ENCODE results near the gene STARD13.

The STARD13 gene

GRCh38 chr13:33310245-33311038, 24.9 kb upstream of the STARD13 start:
- no peak for DNase-seq (ENCODE audit: low read depth, low spot score)

- DNase-seq (ENCODE audit: low read depth, low spot score), result no peak
Observed at GRCh38 chr13:33308863-33309262, 23.3 kb upstream of the STARD13 start.

- no peak for DNase-seq (ENCODE audit: low read depth, low spot score)
Observed at GRCh38 chr13:33307843-33308242, 22.3 kb upstream of the STARD13 start.

GRCh38 chr13:33303855-33304597, 18.5 kb upstream of the STARD13 start:
- no peak for DNase-seq (ENCODE audit: low read depth, low spot score)

DNA sequence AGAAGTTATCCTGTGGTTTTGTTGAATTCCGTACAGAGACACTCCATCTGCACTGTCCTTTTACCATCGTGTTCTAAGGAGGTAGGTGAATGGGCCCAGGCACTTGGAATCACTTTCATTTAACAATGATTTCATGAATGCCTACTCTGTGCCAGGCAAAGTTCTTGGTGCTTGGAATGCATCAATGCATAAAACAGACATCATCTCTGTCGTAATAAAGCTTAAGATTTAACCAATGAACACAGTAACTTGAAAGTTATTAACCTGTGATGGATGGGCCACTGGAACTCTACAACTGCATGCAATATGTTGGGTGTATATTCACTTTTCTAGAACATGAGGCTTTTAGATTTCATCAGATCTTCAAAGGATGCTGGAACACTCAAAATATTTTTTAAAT, 14.1 kb upstream of the STARD13 start:
- no peak for DNase-seq (ENCODE audit: low read depth, low spot score)

- DNase-seq (ENCODE audit: low read depth, low spot score), result no peak
Observed at GRCh38 chr13:33296793-33297425, 11.4 kb upstream of the STARD13 start.

DNA sequence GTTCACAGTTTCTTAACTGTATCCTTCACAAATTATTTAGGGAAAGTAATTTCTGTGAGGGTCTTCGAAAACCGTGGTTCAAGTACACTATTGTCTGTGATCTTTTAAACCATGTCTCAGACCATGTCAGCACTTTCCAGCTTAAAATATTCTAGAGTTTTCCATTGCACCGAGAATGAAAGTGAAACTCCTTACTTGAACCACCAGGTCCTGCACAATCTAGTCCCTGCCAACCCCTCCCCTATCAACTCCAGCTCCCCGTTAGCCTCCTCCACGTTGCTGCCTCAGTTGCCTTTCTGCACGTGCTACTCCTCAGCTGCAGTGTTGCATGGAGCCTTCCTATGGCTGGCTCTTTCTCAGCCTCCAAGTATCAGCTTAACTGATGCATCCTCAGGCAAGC, 7.2 kb upstream of the STARD13 start:
- DNase-seq (ENCODE audit: low read depth, low spot score), result no peak

DNA sequence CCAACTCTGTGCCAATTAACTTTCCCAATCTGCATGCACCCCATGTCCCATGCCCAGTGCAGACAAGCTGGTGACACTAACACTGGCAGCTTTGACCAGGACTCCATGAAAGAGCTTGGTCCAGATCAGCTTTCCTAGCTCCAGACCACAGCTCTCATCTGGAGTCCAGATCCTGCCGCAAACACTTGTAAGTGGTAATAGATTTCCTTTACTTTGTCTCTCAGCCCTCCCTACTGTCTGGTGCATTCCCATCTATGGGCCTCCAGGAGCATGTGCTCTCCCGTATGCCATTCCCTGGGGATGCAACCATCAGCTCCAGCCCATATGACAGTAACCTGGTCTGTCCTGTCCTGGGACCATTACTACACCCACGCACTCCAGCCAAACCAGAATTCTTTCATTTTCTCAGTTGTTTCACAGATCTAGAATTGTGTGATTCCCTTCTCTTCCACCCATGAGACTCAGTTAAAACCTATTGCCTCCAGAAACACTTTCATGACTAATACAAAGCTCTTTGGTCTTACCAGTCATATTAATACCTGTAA, 4.9 kb upstream of the STARD13 start:
- DNase-seq (ENCODE audit: low read depth, low spot score), result no peak

- DNase-seq (ENCODE audit: low read depth, low spot score), result no peak
Observed at GRCh38 chr13:33289966-33290365, 4.4 kb upstream of the STARD13 start.

DNA sequence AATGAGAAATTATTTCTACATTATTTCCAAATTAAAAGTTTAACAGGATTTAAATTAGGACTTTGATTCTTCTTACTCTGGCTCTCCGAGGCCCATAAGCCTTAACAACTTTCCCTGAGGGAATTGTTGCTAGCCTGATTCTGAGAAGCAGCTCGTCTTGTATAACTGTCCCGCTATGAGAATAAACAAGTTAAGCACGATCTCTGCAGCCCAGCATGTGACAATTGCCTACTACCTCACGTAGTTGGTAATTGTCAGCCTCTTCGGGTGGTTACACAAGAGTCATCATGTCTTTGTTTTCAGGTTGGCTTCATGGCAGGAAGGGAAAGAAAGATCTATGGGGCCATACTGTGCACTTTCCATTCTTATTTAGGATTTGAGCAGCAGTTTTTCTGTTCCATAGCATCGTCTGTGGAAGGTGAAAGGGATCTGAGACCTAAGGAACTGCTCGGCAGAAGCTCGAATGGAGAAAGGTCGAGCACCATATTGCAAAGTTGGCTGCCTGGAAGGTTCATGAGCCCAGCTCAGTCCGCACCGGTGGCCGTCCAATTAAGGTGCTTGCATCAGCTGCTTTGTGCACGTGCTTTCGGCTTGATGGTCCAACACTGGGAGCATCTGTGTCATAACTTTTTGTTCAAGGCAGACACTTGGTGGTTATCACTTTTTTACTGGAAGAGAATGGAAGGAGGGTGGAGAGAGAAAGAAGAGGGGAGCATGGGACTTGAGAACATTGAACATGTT, 1.8 kb upstream of the STARD13 start:
- no peak for DNase-seq (ENCODE audit: low read depth, low spot score)

DNA sequence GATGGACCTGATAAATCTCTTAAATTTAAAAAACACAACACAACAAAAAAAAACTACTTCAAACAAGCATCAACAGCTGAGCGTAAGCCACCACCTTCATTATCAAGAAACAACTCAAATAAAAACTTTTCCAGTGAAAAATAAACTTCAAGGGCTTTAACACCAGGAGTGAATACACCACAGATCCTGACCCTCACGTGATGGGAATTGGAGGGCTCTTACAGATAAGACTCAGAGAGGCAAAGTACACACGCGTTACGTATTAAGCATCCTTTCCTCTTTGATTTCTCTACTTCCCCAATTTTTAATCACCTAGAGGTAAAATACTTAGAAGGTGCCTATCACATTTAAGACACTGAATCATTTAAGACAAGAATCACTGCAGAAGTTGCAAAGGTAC, 573 bp upstream of the STARD13 start:
- DNase-seq (ENCODE audit: low read depth, low spot score), result no peak

DNA sequence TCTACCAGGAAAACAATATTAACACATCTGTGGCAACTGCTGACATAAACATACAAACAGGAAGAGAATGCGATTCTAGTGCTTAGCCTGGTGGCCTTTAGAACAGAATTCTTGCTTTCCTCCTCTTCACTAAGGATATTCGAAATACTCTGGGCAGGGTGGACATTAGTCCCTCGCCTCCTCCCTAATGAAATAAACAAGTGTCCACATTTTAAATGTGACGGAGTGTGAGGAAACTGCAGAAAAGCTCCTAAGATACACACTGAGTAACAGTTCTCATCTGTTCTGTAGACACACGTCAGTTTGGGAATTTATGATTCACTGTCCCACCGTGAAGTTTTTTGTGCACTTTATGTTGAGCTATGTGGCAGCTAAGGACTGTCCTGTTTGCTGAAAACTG, 639 bp downstream of the STARD13 start:
- DNase-seq (ENCODE audit: low read depth, low spot score), result peak; percentile 2

DNA sequence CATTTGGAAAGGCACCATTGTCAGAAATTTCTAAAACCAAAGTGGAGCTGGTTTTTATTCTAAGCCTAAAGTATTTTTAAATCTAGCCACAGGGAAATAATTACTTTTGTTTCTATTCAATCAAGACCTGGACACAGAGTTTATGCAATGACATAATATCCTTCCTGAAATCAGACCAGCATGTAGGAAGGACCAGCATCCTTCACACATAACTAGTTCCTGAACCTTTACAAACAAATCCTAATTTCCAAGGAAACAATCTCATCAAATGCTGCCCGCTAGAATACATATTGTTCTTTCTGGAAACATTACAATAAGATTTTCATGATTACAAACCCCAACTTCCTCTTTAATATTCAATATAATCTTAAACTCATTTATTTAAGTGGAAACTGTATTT, 1.5 kb downstream of the STARD13 start:
- DNase-seq (ENCODE audit: low read depth, low spot score), result no peak

DNA sequence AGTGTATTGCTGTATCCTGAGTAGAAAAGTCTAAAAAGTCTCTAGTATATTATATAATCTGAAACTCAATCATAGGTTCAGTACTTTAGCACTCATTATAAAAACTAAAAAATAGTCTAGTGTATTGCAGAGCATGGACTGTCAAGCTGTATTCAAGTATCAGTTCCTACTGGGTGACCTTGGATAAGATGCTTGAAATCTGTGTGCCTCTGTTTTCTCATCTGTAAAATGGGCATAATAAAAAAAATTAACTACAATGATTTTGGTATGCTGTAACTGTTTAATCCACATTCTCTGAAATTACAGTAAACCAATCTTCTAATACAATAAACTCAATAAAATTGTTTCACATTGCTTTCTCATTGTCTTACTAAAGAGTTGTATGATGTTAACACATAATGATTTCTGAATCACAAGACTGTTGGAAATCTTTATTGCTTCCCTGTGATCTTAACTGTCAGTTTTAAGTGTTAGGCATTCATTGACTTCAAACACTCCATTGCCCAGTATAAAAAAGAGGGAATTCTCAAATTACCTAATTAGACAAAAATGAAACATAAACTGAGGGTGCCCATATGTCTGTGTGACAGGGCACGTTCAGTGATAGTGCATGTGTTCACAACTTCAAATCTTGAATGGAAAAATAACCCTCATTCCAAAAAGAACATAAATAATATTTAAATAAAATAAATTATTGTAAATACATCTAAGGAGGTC, 2.2 kb downstream of the STARD13 start:
- no peak for DNase-seq (ENCODE audit: low read depth, low spot score)

DNA sequence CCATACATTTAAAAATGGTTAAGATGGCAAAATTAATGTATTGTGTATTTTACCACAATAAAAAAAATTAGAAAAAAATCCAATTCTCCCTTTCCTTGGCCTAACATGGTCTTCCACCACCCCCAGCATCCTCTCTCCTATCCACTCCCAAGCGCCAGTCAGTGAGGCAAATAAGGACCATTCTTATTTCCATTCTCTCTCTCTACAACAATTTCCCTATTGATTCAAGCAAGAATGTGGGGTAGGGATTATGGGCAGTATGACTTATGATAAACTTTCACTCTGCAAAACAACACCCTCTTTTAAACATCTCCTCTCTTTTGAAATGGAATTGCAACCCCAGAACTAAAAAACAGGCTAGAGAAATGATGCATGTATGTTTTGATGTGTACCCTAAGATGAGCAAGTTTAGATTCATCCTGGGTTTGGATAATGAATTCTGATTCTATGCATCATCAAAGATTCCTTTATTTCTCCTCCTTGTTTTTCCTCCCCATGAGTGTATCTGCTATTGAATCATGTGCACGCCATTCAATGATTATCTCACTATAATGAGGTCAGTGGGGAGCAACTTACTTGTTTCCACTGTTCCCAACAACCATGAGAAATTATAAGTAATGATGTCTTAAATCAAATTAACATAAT, 3.5 kb downstream of the STARD13 start:
- DNase-seq (ENCODE audit: low read depth, low spot score), result no peak

GRCh38 chr13:33280923-33281322, 4.6 kb downstream of the STARD13 start:
- DNase-seq (ENCODE audit: low read depth, low spot score), result no peak

DNA sequence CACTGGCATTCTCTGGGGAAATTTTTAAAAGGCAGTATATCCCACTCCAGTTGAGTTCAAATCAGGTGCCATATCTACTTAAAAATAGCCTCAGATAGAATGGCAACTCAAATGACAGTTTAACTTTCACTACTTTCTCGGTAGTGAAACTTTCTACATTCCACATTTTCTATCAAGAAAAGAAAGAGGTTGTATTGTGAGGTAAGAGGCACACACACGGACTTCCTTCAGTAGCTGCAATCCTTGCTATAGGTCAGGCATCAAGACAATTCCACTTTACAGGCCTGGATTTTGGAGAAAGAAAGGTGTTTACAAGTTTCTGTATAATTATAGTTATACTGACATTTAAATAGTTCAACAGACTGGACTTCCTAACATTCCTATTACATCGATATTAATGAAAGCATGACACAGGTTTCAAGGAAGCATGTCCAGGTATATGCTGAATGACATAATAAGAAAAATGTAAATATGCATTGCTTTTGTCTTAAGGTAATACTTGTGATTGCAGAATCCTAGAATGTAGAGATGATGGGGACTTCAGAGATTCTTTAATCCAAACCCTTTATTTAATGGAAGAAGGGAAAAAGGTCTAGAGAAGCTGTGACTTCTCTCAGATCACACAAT, 5.2 kb downstream of the STARD13 start:
- no peak for DNase-seq (ENCODE audit: low read depth, low spot score)

DNA sequence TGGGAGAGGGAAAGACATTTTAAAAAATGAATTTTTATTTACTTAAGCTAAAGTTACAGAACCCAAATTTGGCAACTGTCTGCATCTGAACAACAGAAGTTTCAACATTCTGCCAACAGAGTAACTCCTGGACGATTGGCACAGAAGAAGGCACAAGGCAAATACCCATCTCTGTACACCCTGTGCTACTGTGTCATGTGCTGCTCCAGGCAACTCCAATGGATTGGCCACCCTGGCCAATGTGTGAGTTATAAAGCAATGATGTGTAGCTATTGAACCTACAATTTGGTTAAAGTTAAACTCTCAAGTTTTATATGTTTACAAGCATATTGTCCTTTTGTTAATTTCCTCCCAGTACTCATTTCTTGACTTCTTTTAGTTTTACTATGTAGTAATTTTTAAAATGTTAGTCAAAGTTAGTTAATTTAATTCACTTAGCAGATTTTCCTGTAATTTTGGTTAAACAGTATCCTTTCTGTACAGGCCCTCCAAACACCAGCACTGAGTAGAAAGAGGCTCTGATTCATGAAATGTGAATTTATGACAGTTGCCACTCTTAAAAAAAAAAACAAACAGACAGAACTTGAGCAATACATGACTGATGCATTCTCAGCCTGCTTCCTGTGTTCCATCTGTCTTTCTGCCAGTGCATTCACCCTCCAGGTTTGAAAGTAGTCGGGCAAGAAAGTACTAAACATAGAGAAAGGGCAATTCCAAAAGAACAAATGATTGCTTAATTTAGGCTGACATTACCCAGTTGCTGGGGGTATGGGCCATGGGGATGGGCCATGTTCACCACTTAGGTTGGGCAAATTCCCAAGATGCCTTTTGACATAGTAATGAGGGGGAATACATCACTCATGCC, 5.9 kb downstream of the STARD13 start:
- peak; percentile 6 for DNase-seq (ENCODE audit: low read depth, low spot score)

DNA sequence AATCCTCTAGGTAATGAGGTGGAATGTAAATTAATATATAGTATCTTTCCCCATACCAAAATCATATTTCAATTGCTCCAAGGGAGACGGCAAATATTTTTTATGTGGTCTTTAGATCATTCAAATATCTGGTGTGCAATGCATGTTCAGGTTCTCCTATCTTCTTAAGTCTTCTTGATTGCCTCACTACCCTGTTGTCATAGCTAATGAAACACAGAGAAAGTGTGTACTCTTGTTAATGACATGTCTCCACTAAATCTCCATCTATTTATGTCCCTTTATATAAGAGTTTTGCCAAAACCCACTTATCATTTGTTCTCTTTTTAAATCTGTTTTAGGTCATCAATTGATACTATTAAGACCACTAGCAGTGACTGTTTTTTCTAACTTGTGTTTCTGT, 6.6 kb downstream of the STARD13 start:
- DNase-seq (ENCODE audit: low read depth, low spot score), result no peak
